HepG2 (cell line): ENCODE results near the gene CIB1. TPM values are rescaled to one million over a fixed set of nuclear protein-coding genes. Genes with fewer than 3 reads are reported as not detected.

ENCODE experiments used
- CHCHD3 ChIP-seq: sonication (generic); formaldehyde crosslinking; IDR thresholded peaks from 2 replicates; pipeline ENCODE4 v1.8.0; 2022; ENCODE audit warnings: mild to moderate bottlenecking, missing genetic modification reagents, moderate library complexity
- ELF3 ChIP-seq: IDR thresholded peaks from 2 replicates; pipeline ENCODE4 v1.6.1; 2016; ENCODE audit warnings: missing genetic modification reagents, missing compliant biosample characterization
- FOSL2 ChIP-seq: sonication (generic); formaldehyde crosslinking; IDR thresholded peaks from 2 replicates; pipeline ENCODE4 v1.4.0; 2020; ENCODE audit warnings: missing genetic modification reagents
- NFE2L1 ChIP-seq: sonication (generic); formaldehyde crosslinking; IDR thresholded peaks from 2 replicates; pipeline ENCODE4 v1.4.0; 2020; ENCODE audit warnings: missing genetic modification reagents, mild to moderate bottlenecking, borderline replicate concordance
- NFKB2 ChIP-seq: sonication (generic); formaldehyde crosslinking; IDR thresholded peaks from 2 replicates; pipeline ENCODE4 v1.4.0; 2020; ENCODE audit warnings: missing genetic modification reagents, borderline replicate concordance
- PAF1 ChIP-seq: IDR thresholded peaks from 2 replicates; pipeline ENCODE4 v1.6.1; 2016; ENCODE audit warnings: missing genetic modification reagents, missing compliant biosample characterization
- PHF8 ChIP-seq: sonication (generic); formaldehyde crosslinking; IDR thresholded peaks from 2 replicates; pipeline ENCODE4 v1.5.0; 2020; ENCODE audit warnings: missing genetic modification reagents
- POLR2AphosphoS5 ChIP-seq: IDR thresholded peaks from 2 replicates; pipeline ENCODE4 v1.6.1; 2012; ENCODE audit warnings: low read depth, low read length
- SNRNP70 ChIP-seq: fragments of 200-400 bp; formaldehyde crosslinking; IDR thresholded peaks from 2 replicates; pipeline ENCODE4 v1.6.1; 2017; ENCODE audit warnings: mild to moderate bottlenecking, low read depth, low read length, moderate library complexity
- ZBTB34 ChIP-seq: sonication (generic); formaldehyde crosslinking; IDR thresholded peaks from 2 replicates; pipeline ENCODE4 v1.8.0; 2022; ENCODE audit warnings: mild to moderate bottlenecking, missing genetic modification reagents
- ZBTB7B ChIP-seq: sonication (generic); formaldehyde crosslinking; IDR thresholded peaks from 2 replicates; pipeline ENCODE4 v1.4.0; 2020; ENCODE audit warnings: missing genetic modification reagents
- ZNF550 ChIP-seq: sonication (generic); formaldehyde crosslinking; IDR thresholded peaks from 2 replicates; pipeline ENCODE4 v1.4.0; 2020; ENCODE audit warnings: mild to moderate bottlenecking, missing genetic modification reagents, borderline replicate concordance
- ZNF552 ChIP-seq: sonication (generic); formaldehyde crosslinking; IDR thresholded peaks from 2 replicates; pipeline ENCODE4 v1.9.0; 2022; ENCODE audit warnings: missing genetic modification reagents, mild to moderate bottlenecking, borderline replicate concordance
- ZNF598 ChIP-seq: sonication (generic); formaldehyde crosslinking; IDR thresholded peaks from 2 replicates; pipeline ENCODE4 v1.5.1; 2020; ENCODE audit warnings: mild to moderate bottlenecking, missing genetic modification reagents, borderline replicate concordance
- ZNF607 ChIP-seq: sonication (generic); formaldehyde crosslinking; IDR thresholded peaks from 2 replicates; pipeline ENCODE4 v1.5.1; 2020; ENCODE audit warnings: missing genetic modification reagents, mild to moderate bottlenecking, borderline replicate concordance
- ZNF83 ChIP-seq: sonication (generic); formaldehyde crosslinking; IDR thresholded peaks from 2 replicates; pipeline ENCODE4 v1.4.0; 2020; ENCODE audit warnings: missing genetic modification reagents, mild to moderate bottlenecking, borderline replicate concordance
- polyA plus RNA-seq, 8 experiments: library from polyadenylated mRNA; depleted of rRNA in 3 of 8; stranded (reverse) in 7 of 8; unstranded in 1 of 8; fragments of >200 nt; fragmentation: Illumina TruSeq in 4 of 8; extraction: Trizol in 4 of 8; gene quantifications; 2 replicates each; pipeline versions ENCODE4 v1.2.1 to v1.2.3, GENCODE V29; 2011 to 2016; ENCODE audit warnings: low read depth in 4 of 8, missing spikeins in 1 of 8, mixed read lengths in 1 of 8; ENCODE audit not compliant: insufficient read depth in 1 of 8
- total RNA-seq, 5 experiments: library from RNA; depleted of rRNA; stranded (reverse); fragments of >200 nt; fragmentation: Illumina TruSeq; extraction: Trizol; gene quantifications; 2 replicates each; pipeline ENCODE4 v1.2.3, GENCODE V29; 2016; ENCODE audit warnings: low read depth in 1 of 5
- TF ChIP-seq, protein P1 (sequence below): IDR thresholded peaks from 2 replicates; pipeline ENCODE4 v1.6.1; 2018; ENCODE audit warnings: missing genetic modification reagents
- TF ChIP-seq, protein P2 (sequence below): sonication (generic); formaldehyde crosslinking; IDR thresholded peaks from 2 replicates; pipeline ENCODE4 v1.5.1; 2020; ENCODE audit warnings: mild to moderate bottlenecking, moderate library complexity, missing genetic modification reagents
- TF ChIP-seq, protein P3 (sequence below): IDR thresholded peaks from 2 replicates; pipeline ENCODE4 v1.4.0; 2020; ENCODE audit warnings: mild to moderate bottlenecking, missing genetic modification reagents
- TF ChIP-seq, protein P4 (sequence below): IDR thresholded peaks from 2 replicates; pipeline ENCODE4 v1.6.1; 2016; ENCODE audit warnings: missing genetic modification reagents, missing compliant biosample characterization

The CIB1 gene
- total and polyA plus RNA-seq, 2 of the 13 experiments (the other 11 are each of a cell fraction or from before 2014, with no cell fraction given), result 38.7 to 72.7 TPM

DNA sequence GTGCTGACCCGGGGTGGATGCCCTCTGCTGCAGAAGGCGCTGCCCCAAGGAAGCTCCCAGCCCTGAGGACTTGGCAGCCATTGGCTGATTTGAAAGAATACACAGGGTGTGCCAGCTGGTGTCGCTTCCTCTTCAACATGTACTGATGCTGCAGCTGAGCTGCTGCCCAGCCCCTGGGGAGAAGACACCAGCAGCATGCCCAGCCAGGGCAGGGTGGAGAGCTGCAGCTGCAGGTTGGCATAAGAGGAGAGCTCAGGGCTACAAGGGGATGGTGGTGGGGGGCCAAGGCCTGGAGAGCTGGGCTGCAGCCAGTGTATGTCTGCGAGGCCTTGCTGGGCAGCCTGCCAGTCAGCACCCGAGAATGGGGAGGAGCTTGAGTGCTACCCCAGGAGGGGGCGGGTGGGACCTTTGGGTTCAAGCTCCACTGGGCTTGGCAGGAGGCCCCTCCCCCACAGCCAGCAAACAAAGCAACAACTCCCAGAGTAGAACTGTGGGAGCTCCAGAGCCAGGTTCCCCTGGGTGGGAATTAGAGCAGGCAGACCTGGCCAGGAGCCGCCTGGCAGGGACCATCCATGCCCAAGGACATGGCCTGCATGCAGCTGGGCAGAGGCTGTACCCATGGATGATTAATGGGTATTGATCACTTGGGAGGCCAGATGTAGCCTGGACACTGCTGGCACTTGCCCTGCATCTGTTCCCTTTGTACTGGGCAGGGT lies 41.8 kb downstream of the CIB1 start (continued):
- no peak for TF ChIP-seq NFE2L1 (CRISPR knock-in tag)
- TF ChIP-seq ZBTB34 (CRISPR knock-in tag), result peak; percentile 20; the same call in 1 of the 2 replicates
- TF ChIP-seq, protein P1, sequence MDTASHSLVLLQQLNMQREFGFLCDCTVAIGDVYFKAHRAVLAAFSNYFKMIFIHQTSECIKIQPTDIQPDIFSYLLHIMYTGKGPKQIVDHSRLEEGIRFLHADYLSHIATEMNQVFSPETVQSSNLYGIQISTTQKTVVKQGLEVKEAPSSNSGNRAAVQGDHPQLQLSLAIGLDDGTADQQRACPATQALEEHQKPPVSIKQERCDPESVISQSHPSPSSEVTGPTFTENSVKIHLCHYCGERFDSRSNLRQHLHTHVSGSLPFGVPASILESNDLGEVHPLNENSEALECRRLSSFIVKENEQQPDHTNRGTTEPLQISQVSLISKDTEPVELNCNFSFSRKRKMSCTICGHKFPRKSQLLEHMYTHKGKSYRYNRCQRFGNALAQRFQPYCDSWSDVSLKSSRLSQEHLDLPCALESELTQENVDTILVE (CRISPR knock-in tag), result no peak
- peak; percentile 62; the same call in 1 of the 2 replicates for TF ChIP-seq ZNF598 (CRISPR knock-in tag)
- peak; percentile 21; the same call in 1 of the 2 replicates for TF ChIP-seq FOSL2 (CRISPR knock-in tag)
- TF ChIP-seq, protein P2, sequence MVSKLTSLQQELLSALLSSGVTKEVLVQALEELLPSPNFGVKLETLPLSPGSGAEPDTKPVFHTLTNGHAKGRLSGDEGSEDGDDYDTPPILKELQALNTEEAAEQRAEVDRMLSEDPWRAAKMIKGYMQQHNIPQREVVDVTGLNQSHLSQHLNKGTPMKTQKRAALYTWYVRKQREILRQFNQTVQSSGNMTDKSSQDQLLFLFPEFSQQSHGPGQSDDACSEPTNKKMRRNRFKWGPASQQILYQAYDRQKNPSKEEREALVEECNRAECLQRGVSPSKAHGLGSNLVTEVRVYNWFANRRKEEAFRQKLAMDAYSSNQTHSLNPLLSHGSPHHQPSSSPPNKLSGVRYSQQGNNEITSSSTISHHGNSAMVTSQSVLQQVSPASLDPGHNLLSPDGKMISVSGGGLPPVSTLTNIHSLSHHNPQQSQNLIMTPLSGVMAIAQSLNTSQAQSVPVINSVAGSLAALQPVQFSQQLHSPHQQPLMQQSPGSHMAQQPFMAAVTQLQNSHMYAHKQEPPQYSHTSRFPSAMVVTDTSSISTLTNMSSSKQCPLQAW, result peak; percentile 36; the same call in 1 of the 2 replicates
- TF ChIP-seq ZNF83 (CRISPR knock-in tag), result 0 out of 2 replicates have a peak, but pooled peaks have one; percentile 72
- no peak for TF ChIP-seq SNRNP70
- no peak for TF ChIP-seq ZNF552 (CRISPR knock-in tag)
- TF ChIP-seq POLR2AphosphoS5, result peak; percentile 38; the same call in 1 of the 2 replicates
- TF ChIP-seq, protein P3, sequence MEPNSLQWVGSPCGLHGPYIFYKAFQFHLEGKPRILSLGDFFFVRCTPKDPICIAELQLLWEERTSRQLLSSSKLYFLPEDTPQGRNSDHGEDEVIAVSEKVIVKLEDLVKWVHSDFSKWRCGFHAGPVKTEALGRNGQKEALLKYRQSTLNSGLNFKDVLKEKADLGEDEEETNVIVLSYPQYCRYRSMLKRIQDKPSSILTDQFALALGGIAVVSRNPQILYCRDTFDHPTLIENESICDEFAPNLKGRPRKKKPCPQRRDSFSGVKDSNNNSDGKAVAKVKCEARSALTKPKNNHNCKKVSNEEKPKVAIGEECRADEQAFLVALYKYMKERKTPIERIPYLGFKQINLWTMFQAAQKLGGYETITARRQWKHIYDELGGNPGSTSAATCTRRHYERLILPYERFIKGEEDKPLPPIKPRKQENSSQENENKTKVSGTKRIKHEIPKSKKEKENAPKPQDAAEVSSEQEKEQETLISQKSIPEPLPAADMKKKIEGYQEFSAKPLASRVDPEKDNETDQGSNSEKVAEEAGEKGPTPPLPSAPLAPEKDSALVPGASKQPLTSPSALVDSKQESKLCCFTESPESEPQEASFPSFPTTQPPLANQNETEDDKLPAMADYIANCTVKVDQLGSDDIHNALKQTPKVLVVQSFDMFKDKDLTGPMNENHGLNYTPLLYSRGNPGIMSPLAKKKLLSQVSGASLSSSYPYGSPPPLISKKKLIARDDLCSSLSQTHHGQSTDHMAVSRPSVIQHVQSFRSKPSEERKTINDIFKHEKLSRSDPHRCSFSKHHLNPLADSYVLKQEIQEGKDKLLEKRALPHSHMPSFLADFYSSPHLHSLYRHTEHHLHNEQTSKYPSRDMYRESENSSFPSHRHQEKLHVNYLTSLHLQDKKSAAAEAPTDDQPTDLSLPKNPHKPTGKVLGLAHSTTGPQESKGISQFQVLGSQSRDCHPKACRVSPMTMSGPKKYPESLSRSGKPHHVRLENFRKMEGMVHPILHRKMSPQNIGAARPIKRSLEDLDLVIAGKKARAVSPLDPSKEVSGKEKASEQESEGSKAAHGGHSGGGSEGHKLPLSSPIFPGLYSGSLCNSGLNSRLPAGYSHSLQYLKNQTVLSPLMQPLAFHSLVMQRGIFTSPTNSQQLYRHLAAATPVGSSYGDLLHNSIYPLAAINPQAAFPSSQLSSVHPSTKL (CRISPR knock-in tag), result peak; percentile 45; the same call in 1 of the 2 replicates
- TF ChIP-seq PHF8 (CRISPR knock-in tag), result peak; percentile 36; the same call in 1 of the 2 replicates
- 0 out of 2 replicates have a peak, but pooled peaks have one; percentile 47 for TF ChIP-seq ZNF550 (CRISPR knock-in tag)
- TF ChIP-seq ELF3, result 0 out of 2 replicates have a peak, but pooled peaks have one; percentile 13
- TF ChIP-seq, protein P4, sequence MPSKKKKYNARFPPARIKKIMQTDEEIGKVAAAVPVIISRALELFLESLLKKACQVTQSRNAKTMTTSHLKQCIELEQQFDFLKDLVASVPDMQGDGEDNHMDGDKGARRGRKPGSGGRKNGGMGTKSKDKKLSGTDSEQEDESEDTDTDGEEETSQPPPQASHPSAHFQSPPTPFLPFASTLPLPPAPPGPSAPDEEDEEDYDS (CRISPR knock-in tag), result peak; percentile 36; the same call in 1 of the 2 replicates
- no peak for TF ChIP-seq PAF1 (CRISPR knock-in tag)
- TF ChIP-seq CHCHD3 (CRISPR knock-in tag), result no peak
- no peak; the same call in 1 of the 2 replicates for TF ChIP-seq ZNF607 (CRISPR knock-in tag)
- TF ChIP-seq ZBTB7B, result 0 out of 2 replicates have a peak, but pooled peaks have one; percentile 50
- TF ChIP-seq NFKB2 (CRISPR knock-in tag), result 0 out of 2 replicates have a peak, but pooled peaks have one; percentile 8
